ENCODE data around the gene B4GALNT3. TPM values are rescaled to one million over a fixed set of nuclear protein-coding genes. Genes with fewer than 3 reads are reported as not detected.

Gene B4GALNT3
- total RNA-seq, 1 experiment from 2014 or later: 77.9 TPM

- Mint-ChIP-seq H3K9me3 (ENCODE audit: unreplicated experiment) (no peaks in the 10 kb centered on the region), H3K27me3 (ENCODE audit: insufficient read depth, unreplicated experiment) (no peaks in the 10 kb centered on the region), H3K4me3 (ENCODE audit: unreplicated experiment) (no peak overlapping the region), H3K4me1 (ENCODE audit: low read depth, unreplicated experiment) (peaks cover 18% of the 10 kb centered on the region), H3K27ac (ENCODE audit: unreplicated experiment) (peak overlapping the region; percentile 1), H3K36me3 (ENCODE audit: insufficient read depth, unreplicated experiment) (peaks cover 29% of the 10 kb centered on the region)
- Histone ChIP-seq H3K4me3 (ENCODE audit: low read depth, low read length) (no peak overlapping the region), H3K4me1 (peaks cover 17% of the 10 kb centered on the region), H3K9me3 (no peaks in the 10 kb centered on the region), H3K27me3 (replicated peaks; ENCODE audit: control insufficient read depth, insufficient read depth, low read length) (no peaks in the 10 kb centered on the region), H3K36me3 (ENCODE audit: control insufficient read depth, insufficient read depth, low read length) (no peaks in the 10 kb centered on the region)
- CTCF ChIA-PET: interaction anchor here (0.6 to 1.6 kb wide), 6 partner anchors 68 to 269 kb away, joined by 3 to 9 read pairs (median 3); partner anchors contain the start of gene B4GALNT3
- no peak for TF ChIP-seq CTCF (IDR thresholded peaks at IDR 0.05; ENCODE audit: insufficient read depth in 1 of 2, low read depth in 1 of 2, low read length in 1 of 2, severe bottlenecking in 1 of 2, unreplicated experiment in 1 of 2)
- intact Hi-C loops (cut with micrococcal nuclease; ENCODE audit: unreplicated experiment): loop anchor here (2.0 to 5.0 kb wide), 2 partner anchors 44 to 284 kb away; partner anchors contain the start of gene SLC6A13
- POLR2A ChIA-PET: no interaction called here
- no TSS peak for BruUV-seq (replicated peaks)
- peak in 1 of 2 experiments; percentile 47 for DNase-seq
Observed at GRCh38 chr12:546265-546919, 86.7 kb downstream of the B4GALNT3 start.

GRCh38 chr12:546920-547845, 87.4 kb downstream of the B4GALNT3 start:
- Histone ChIP-seq H3K4me3 (ENCODE audit: low read depth, low read length) (no peak overlapping the region), H3K36me3 (ENCODE audit: control insufficient read depth, insufficient read depth, low read length) (no peaks in the 10 kb centered on the region), H3K27me3 (replicated peaks; ENCODE audit: control insufficient read depth, insufficient read depth, low read length) (no peaks in the 10 kb centered on the region), H3K9me3 (no peaks in the 10 kb centered on the region), H3K4me1 (peaks cover 12% of the 10 kb centered on the region)
- no peaks in the 10 kb centered on the region for H3K27me3 Mint-ChIP-seq (ENCODE audit: insufficient read depth, unreplicated experiment)
- peak; percentile 80 to 91 for DNase-seq
- CTCF ChIA-PET: interaction anchor here (0.5 to 1.6 kb wide), 10 partner anchors 12 to 268 kb away, joined by 3 to 9 read pairs (median 3); partner anchors contain the start of gene B4GALNT3
- H3K27ac Mint-ChIP-seq (ENCODE audit: unreplicated experiment): peak overlapping the region; percentile 1
- POLR2A ChIA-PET: no interaction called here
- intact Hi-C loops (cut with micrococcal nuclease; ENCODE audit: unreplicated experiment): loop anchor here (1.0 to 5.0 kb wide), 3 partner anchors 44 to 285 kb away; partner anchors contain the start of gene SLC6A13
- no TSS peak for BruUV-seq (replicated peaks)
- H3K4me1 Mint-ChIP-seq (ENCODE audit: low read depth, unreplicated experiment): peaks cover 13% of the 10 kb centered on the region
- peaks cover 31% of the 10 kb centered on the region for H3K36me3 Mint-ChIP-seq (ENCODE audit: insufficient read depth, unreplicated experiment)
- H3K9me3 Mint-ChIP-seq (ENCODE audit: unreplicated experiment): no peaks in the 10 kb centered on the region
- TF ChIP-seq CTCF (IDR thresholded peaks at IDR 0.05; ENCODE audit: insufficient read depth in 1 of 2, low read depth in 1 of 2, low read length in 1 of 2, severe bottlenecking in 1 of 2, unreplicated experiment in 1 of 2): peak; percentile 99 to 100
- H3K4me3 Mint-ChIP-seq (ENCODE audit: unreplicated experiment): no peak overlapping the region

GRCh38 chr12:547883-548470, 88.2 kb downstream of the B4GALNT3 start:
- Mint-ChIP-seq H3K4me1 (ENCODE audit: low read depth, unreplicated experiment) (peaks cover 12% of the 10 kb centered on the region), H3K27ac (ENCODE audit: unreplicated experiment) (no peak overlapping the region), H3K4me3 (ENCODE audit: unreplicated experiment) (no peak overlapping the region), H3K27me3 (ENCODE audit: insufficient read depth, unreplicated experiment) (no peaks in the 10 kb centered on the region), H3K36me3 (ENCODE audit: insufficient read depth, unreplicated experiment) (peaks cover 39% of the 10 kb centered on the region), H3K9me3 (ENCODE audit: unreplicated experiment) (no peaks in the 10 kb centered on the region)
- intact Hi-C loops (cut with micrococcal nuclease; ENCODE audit: unreplicated experiment): loop anchor here (1.0 to 5.0 kb wide), 3 partner anchors 45 to 286 kb away; partner anchors contain the start of gene SLC6A13
- BruUV-seq (replicated peaks): no TSS peak
- no peaks in the 10 kb centered on the region for H3K27me3 ChIP-seq (replicated peaks; ENCODE audit: control insufficient read depth, insufficient read depth, low read length)
- H3K36me3 ChIP-seq (ENCODE audit: control insufficient read depth, insufficient read depth, low read length): no peaks in the 10 kb centered on the region
- DNase-seq: peak in 1 of 2 experiments; percentile 35
- H3K4me3 ChIP-seq (ENCODE audit: low read depth, low read length): no peak overlapping the region
- CTCF ChIA-PET: interaction anchor here (0.5 to 1.6 kb wide), 6 partner anchors 11 to 106 kb away, joined by 3 to 9 read pairs (median 3); no protein-coding TSS in a partner anchor
- POLR2A ChIA-PET: no interaction called here
- no peak for TF ChIP-seq CTCF (IDR thresholded peaks at IDR 0.05; ENCODE audit: insufficient read depth in 1 of 2, low read depth in 1 of 2, low read length in 1 of 2, severe bottlenecking in 1 of 2, unreplicated experiment in 1 of 2)
- no peaks in the 10 kb centered on the region for H3K9me3 ChIP-seq
- peaks cover 6% of the 10 kb centered on the region for H3K4me1 ChIP-seq
